ENCODE data around the gene SLC26A4.

- TF ChIP-seq CTCF (IDR thresholded peaks at IDR 0.05) (no peak), POLR2A (IDR thresholded peaks at IDR 0.05) (no peak), POLR2AphosphoS5 (IDR thresholded peaks at IDR 0.05) (no peak)
Observed at GRCh38 chr7:107744345-107744750, 83.7 kb downstream of the SLC26A4 start.
